GM08714 (cell line): Measurements from ENCODE around the gene IL15.

ENCODE experiments used
- H3K4me3 ChIP-seq: fragments of 200-500 bp; sonication (Bioruptor generic); 2 replicates; pipeline ENCODE4 v1.5.1; 2014; ENCODE audit warnings: mild to moderate bottlenecking, low read length, inconsistent platforms
- ZNF274 ChIP-seq: IDR thresholded peaks from 2 replicates; pipeline ENCODE4 v1.6.1; 2012; ENCODE audit warnings: mild to moderate bottlenecking, low read depth, low read length

IL15 gene

GRCh38 chr4:141637565-141637964, 1.2 kb downstream of the IL15 start:
- TF ChIP-seq ZNF274: no peak
- peak overlapping the region; percentile 77 for H3K4me3 ChIP-seq

GRCh38 chr4:141638230-141638629, 1.8 kb downstream of the IL15 start:
- no peak for TF ChIP-seq ZNF274
- peak overlapping the region; percentile 77 for H3K4me3 ChIP-seq

GRCh38 chr4:141640696-141641095, 4.3 kb downstream of the IL15 start:
- TF ChIP-seq ZNF274: no peak

GRCh38 chr4:141642063-141642462, 5.7 kb downstream of the IL15 start:
- no peak overlapping the region for H3K4me3 ChIP-seq
- TF ChIP-seq ZNF274: no peak

More at GRCh38 chr4:141640696-141641095, 4.3 kb downstream of the IL15 start:
- peak overlapping the region; percentile 16 for H3K4me3 ChIP-seq

GRCh38 chr4:141642711-141643110, 6.3 kb downstream of the IL15 start:
- H3K4me3 ChIP-seq: no peak overlapping the region
- TF ChIP-seq ZNF274: no peak

- no peak for TF ChIP-seq ZNF274
- H3K4me3 ChIP-seq: no peak overlapping the region
Observed at GRCh38 chr4:141643557-141643956, 7.2 kb downstream of the IL15 start.

- no peak overlapping the region for H3K4me3 ChIP-seq
- no peak for TF ChIP-seq ZNF274
Observed at GRCh38 chr4:141645611-141646340, 9.4 kb downstream of the IL15 start.

- no peak overlapping the region for H3K4me3 ChIP-seq
- no peak for TF ChIP-seq ZNF274
Observed at GRCh38 chr4:141646969-141647368, 10.6 kb downstream of the IL15 start.

GRCh38 chr4:141647966-141648365, 11.6 kb downstream of the IL15 start:
- TF ChIP-seq ZNF274: no peak
- no peak overlapping the region for H3K4me3 ChIP-seq

GRCh38 chr4:141652161-141652778, 15.9 kb downstream of the IL15 start:
- no peak overlapping the region for H3K4me3 ChIP-seq
- TF ChIP-seq ZNF274: no peak

- TF ChIP-seq ZNF274: no peak
Observed at GRCh38 chr4:141654098-141654497, 17.7 kb downstream of the IL15 start.

GRCh38 chr4:141656031-141656430, 19.6 kb downstream of the IL15 start:
- no peak overlapping the region for H3K4me3 ChIP-seq
- TF ChIP-seq ZNF274: no peak

More at GRCh38 chr4:141654098-141654497, 17.7 kb downstream of the IL15 start:
- H3K4me3 ChIP-seq: no peak overlapping the region

GRCh38 chr4:141657550-141658250, 21.3 kb downstream of the IL15 start:
- TF ChIP-seq ZNF274: no peak
- peak overlapping the region; percentile 14; the same call in 1 of the 2 replicates for H3K4me3 ChIP-seq

- peak overlapping the region; percentile 14; the same call in 1 of the 2 replicates for H3K4me3 ChIP-seq
- TF ChIP-seq ZNF274: no peak
Observed at GRCh38 chr4:141658309-141658708, 21.9 kb downstream of the IL15 start.

GRCh38 chr4:141659539-141659938, 23.2 kb downstream of the IL15 start:
- H3K4me3 ChIP-seq: no peak overlapping the region
- TF ChIP-seq ZNF274: no peak
